Measurements from ENCODE around the gene SLC25A53.
"Not testable (repeated sequence)": the region's sequence is repeated elsewhere in the genome, so short reads cannot be mapped to it uniquely, and the experiment has no call there.

Gene SLC25A53

DNA sequence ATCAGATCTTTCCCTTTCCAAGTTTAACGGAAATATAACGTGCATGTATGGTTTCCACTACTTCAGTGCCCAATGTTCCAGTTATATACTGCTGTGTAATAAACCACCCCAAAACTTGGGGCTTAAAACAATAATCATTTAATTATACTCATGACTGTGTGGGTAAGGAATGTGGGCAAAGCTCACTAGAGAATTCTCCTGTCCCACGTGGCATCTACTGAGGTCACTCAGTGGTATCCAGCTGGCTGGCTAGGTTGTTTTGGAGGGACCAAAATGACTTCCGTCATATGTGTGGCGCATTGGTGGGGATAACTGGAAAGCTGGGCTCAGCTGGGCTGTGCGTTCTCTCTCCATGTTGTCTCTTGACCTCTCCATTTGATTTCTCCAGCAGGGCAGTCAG lies 26.0 kb downstream of the SLC25A53 start:
- no peak for DNase-seq

DNA sequence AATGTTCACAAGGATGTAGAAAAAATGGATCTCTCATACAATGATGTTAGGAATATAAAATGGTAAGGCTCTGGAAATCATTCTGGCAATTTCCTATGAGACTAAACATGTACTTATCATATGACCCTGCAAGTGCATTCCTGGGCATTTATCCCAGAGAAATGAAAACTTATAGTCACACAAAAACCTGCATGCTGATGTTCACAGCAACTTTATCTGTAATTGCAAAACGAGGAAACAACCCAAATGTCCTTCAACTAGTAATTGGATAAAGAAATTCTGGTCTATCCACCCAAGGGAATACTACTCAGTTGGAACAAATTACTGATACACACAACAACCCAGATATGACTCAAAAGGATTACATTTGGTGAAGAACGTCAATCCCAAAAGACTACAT lies 30.0 kb downstream of the SLC25A53 start:
- DNase-seq = no peak

DNA sequence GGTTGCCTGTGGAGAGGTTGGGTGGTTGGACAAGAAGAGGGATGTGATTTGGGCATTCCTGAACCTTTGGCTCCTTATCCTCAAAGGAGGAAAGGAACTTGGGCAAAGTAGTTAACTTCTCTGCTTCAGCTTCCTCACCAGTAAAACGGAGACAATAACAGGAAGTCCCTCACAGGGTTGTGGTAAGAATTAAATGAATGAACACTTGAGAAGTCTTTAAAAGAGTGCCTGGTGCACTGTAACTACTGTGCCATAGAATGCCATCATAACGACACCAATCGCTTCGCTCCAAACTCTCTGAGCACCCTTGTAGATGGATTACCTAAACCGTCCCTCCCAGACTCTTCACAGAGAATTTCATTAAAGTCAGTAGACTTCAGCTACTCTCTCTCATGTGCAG lies 34.0 kb downstream of the SLC25A53 start:
- no peak for DNase-seq

DNA sequence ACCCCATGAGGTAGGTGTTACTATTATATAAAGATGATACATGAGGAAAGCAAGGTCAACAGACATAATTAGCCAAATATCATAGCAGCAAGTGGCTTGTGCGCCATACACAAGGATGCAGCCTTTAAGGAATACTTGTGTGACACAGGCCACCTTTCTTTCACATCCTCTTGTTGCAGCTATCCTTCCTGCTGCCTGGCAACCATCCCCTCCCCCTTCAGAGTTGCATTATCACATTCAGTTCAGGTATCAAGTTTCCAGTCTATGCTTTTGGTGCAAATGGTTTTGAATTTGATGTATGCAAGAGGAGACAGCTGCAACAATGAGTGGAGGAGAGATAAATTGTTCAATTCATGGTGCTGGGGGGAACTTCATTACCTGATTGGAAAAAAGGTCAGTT lies 38.0 kb downstream of the SLC25A53 start:
- no peak for DNase-seq

DNA sequence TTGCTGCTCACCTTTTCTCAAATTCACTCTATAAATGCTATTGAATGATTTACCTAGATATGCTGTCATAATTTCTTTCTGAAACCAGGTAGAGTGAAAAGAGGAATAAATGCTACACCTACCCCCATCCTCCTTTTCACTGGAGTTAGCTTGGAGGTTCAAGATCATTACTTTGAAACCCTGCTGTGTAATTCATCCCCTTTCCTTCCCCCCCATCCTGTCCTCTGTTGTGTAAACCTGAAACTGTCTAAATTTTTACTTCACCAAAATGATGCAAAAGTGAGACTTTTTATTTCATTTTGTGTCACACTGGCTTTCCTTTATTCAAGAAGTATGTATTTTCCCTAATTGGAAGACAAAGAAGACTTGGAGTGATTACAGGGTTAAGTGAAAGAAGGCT lies 39.0 kb downstream of the SLC25A53 start:
- no peak for DNase-seq

DNA sequence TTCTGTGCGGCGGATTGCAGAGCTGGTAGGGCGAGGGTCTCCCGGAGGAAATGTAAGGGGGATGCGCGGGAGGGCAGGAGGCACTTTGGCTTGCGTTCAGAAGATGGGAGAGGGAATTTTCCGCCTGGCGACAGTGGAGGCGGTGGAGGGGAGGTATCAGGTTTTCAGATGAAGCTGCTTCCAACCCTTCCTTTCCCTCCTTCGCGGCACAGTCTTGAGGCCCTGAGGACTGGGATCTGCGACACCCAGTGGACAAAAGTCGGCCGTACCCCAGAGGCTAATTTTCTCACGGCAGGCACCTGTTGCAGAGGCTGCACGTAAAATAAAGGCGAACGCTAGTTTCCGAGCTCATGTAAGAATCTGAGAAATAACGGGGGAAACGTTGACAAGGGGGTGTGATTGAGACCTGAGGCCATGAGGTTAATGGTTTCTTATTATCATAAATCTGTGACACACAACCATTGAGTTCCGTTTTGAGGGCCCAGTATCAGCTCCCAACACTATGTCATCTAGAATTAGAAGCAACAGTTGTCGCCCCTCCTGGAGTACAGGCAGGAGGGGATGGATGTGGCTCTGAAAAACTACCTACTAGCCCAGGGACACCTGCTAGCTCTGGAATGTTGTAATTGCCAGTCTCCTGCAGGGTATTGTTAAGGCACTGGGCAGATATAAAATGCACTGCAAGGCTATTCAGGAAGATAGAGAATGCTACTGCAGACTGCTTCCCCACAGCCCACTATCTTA lies 43.4 kb downstream of the SLC25A53 start:
- peak; percentile 42 for DNase-seq

DNA sequence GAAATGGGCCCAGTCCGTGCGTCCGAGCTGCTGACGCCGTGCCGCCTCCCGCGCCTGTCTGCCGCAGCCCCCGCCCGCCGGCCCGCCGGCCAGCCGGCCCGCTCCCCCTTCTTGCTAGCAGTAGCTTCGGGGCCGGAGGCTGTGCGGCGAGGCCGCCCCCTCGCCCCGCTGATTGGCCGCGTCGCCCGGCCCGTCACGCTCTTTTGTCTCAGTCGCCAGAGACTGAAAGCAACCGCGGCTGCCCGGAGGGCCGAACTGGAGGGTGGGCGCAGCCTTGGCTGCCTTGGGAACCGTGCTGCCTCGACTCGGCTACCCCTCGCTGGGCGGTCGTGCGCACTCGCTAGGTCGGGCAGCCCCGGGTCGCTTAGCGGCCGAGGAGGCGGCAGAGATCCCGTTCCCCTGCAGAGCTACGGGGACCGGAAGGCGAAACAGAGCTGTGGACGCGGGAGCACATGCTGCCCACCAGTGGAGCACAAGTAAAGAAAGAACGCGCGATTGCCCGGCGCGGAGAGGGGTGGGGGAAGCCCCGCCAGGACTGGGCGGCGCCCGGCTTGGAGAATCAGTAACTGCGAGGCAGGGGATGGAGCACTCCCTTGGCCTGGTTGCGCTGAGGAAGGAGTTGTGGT lies 44.4 kb downstream of the SLC25A53 start, which contains the start of gene ZCCHC18:
Gene ZCCHC18 (plus strand): TSS at position 198 of the 626 bp plus-strand sequence. CDS start 1,589 bp downstream, outside the sequence.
- peak; percentile 8 for DNase-seq

DNA sequence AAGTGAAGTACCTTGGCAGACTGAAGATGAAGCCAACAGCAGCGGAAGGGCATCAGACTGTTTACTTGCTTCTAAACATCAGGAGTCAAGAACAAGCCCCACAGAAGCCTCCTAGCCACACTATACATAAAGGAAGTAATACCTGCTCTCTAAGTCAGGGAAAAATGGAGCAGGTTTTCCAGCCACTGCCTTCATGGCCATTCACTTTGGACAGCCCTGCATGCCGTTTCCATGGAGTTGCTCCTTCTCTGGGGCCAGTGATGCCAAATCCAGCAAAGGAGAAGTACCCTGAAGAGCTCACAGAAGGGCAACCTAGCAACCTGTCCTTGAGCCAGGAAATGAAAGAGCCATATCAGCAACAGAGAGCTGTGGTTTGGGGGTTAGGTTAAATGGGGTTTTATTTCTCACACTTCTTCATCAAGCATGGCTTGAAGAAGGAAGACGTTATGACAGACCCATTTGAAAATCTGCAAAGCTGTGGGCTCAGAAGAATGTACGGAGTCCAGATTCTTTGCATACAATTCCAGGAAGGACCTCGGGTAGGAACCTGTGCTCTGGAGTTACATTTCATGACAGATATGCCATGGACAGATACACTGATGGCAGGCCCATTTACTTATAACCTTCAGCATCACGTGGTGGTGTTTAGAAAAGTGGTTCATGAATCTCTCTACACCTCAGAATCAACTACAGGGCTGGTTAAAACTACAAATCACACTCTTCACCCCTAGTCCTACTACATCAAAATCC lies 46.1 kb downstream of the SLC25A53 start:
- DNase-seq = not testable (repeated sequence)

DNA sequence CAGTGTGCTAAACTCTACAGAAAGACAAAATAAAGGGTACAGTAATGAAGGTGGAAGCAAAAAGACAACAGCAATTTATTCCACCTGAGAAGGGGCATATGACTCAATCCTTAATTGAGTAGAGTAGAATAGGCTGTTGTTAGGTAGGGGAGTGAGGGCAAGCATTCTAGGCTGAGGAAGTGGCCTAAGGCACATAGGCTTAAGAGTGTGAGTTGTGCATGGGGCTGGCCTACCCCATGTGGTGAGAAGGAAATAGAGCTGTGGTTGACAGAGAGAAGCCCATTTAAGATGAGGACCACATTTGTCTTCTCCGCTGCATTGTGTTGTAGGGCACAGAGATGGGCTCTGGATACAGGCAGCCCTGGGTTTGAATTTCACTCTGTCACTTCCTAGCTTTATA lies 47.9 kb downstream of the SLC25A53 start:
- DNase-seq = no peak

DNA sequence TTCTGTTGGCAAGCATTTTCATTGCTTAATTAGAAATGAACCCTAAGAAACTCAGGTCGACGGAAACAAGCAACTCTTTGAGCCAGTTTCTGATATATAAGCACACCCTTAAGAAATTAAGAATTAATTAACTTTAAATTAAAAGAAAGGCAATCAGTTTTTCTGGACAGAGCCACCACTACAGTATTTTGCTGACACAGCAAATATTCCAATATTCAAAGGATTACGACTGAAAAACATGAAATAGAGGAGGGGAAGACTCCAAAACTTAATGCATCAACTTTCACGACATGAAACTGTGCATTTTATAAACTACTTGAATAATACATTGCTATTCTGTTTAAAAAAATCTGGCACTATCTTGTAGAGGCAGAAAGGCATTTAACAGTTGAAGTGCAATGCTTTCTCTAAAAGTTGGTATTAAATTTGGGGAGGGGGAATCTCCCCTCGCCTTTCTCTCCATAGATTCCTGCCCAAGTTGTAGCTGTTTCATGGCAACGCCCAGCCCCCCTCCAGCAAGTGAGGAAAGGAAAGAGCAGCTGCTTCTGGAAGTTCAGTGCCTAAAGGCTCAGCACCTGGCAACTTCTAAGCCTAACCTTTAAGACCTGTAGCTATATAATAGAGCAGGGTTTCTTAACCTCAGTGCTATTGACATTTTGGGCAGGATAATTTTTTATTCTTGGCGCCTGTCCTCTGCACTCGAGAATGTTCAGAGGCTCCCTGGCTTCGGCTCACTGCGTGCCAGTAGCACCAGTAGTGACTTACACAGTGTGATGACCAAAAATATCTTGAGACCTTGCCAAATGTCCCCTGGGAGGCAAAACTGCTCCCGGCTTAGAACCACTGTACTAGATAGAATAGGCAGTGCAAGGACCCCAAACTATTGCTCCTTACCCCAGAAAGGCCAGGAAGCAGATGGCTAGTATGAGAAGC lies 51.2 kb downstream of the SLC25A53 start:
- no peak for DNase-seq

DNA sequence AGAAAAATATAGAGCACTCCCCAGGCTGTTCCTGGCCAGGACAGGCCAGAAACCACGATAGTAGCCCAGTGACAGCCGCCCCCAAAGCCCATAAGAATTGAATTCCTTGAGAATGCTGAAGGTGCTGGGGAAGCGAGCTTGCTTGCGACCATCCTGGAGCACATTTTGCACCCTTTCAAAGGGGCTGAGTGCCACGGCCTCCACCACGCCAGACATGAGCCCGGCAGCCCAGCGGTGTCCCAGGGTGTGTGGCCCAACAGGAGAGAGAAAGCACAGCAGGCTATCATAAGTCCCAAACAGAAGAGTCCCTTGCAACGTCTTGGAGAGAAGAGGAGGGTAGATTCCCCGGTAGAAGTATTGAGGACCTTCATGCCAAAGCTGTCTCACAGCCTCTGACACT lies 52.1 kb downstream of the SLC25A53 start:
- DNase-seq = no peak

DNA sequence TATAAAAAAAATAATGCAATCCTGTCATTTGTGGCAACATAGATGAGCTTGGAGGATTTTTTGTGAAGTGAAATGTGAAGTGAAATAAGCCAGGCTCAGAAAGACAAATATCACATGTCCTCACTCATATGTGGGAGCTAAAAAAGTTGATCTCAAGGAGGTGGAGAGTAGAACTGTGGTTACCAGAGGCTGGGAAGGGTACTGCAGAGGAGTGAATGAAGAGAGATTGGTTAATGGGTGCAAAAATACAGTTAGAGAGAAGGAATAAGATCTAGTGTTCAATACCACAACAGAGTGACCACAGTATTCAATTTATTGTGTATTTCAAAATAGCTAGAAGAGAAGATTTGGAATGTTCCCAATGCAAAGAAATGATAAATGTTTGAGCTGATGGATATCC lies 57.9 kb downstream of the SLC25A53 start:
- no peak for DNase-seq

DNA sequence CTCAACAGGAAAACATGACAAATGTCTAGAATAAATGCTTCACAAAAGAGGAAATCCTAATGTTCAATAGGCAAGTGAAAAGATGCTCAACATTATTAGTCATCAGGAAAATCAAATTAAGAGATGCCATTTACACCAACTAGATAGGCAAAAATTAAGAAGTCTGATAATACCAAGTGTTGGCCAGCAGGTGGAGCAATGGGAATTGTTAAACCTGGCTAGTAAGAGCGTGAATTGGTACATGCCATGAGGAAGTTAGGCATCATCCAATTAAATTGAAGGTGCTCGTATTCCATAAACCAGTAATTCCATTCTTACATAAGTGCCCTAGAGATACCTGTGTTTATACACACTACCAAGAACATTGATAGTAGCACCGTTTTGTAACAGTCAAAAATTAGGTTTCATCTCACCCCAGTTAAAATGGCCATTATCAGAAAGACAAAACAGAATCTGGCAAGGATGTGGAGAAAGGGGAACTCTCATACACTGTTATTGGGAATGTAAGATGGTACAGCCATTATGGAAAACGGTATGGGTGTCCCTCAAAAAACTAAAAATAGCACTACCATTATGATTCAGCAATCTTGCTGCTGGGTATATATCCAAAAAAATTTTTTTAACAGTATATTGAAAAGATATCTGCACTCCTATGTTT lies 58.5 kb downstream of the SLC25A53 start:
- peak; percentile 18 for DNase-seq

DNA sequence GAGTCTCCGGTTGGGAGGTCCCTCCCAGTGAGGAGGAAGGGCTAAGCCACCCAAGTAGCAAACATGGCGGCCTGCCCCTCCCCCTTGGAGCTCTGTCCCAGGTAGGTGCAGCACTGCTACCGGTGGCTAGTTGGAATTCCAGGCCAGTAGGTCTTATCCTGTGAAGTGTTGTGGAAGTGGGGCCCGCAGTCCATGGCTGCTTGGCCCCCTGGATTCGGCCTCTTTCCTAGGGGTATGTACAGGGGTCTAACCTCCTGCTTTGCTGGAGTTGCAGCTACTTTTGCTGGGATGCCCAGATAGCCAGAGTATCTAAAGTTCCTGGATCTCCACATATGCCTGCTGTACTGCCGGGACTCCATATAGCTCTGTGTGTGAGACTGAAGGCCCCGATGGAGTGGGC lies 70.9 kb downstream of the SLC25A53 start:
- DNase-seq = no peak

DNA sequence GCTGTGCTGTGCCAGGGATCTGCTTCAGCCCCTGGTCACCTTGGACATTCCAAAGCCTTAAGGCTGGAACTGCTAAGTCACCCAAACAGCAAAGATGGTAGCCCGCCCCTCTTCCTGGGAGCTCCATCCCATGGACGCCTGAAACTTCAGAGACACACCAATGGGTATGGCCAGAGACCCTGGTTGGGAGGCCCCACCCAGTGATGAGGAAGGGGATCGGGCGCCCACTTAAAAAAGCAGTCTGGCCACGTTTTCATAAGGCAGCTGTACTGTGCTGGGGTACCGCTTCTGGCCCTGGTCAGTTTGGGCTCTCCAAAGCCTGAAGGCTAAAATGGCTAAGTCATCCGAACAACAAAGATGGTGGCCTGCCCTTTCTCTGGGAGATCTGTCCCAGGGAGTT lies 71.3 kb downstream of the SLC25A53 start:
- no peak for DNase-seq

DNA sequence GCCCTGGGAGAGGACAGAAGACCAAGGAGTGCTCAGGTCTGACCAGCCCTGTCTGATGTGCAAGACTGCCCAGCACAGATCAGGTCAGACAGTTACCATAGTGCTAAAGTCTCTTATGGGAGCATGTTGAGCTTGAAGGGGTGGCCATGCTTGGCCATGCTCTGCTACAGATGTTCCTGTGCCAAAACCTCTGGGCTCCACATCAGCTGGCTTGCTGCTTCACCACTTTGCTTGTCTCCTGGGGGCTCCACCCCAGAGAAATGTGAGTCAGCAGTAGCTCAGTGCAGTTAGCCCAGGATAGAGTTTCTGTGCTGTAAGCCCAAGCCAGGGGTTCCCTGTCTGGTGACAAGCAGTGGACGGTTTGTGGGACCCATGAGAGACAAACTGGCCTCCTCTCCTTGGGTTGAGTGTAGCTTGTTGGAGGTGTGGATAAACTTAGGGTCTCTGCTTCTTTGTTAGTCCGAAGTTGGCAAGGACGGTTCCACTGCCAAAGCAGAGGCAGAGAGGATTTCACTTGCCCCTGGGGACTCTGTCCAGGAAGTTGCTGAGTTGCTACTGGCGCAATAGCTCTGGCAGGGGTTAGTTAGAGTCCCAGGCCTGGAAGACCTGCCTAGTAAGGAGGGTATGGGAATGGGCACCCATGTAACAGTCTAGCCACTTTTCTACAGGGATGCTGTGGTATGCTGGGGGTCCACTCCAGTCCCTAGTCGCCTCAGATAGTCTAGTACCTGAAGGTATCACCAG lies 72.1 kb downstream of the SLC25A53 start:
- DNase-seq = no peak

DNA sequence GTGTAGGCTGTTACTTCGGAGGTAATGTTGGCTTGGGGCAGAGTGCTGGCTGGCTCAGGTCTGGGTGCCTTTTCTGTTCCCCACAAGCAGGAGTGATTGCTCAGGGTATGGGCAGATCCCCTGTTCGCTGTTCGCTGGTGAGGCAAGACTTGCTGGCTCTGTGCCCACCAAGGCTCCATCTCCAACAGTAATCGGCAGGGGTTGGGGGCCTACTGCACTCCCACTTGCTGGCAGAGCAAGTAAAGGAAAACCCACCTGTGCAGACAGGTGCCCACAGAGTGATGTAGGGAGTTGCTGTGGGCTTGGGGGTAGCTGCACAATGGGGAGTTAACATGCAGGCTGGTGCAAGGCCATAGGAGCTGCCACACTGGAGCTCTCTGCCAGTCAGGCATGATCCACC lies 72.7 kb downstream of the SLC25A53 start:
- DNase-seq = no peak

DNA sequence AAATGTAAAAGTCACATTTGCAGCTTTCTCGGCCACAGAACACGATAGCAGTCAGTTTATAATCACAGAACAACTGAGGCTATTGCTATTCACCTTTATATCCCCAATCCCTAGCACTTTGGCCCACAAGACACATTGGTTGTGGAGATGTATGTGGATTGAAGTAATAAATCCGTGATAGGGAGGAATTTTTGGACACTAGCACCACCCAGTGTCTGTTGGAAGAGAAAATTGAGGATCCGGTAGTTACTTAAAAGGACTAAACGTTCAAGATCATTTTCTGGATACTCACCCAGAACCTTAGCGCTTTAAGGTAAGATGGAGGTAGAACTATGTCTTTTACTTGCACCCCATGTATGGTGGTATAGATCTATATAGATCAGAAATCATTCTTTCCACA lies 79.0 kb downstream of the SLC25A53 start:
- not testable (repeated sequence) for DNase-seq

DNA sequence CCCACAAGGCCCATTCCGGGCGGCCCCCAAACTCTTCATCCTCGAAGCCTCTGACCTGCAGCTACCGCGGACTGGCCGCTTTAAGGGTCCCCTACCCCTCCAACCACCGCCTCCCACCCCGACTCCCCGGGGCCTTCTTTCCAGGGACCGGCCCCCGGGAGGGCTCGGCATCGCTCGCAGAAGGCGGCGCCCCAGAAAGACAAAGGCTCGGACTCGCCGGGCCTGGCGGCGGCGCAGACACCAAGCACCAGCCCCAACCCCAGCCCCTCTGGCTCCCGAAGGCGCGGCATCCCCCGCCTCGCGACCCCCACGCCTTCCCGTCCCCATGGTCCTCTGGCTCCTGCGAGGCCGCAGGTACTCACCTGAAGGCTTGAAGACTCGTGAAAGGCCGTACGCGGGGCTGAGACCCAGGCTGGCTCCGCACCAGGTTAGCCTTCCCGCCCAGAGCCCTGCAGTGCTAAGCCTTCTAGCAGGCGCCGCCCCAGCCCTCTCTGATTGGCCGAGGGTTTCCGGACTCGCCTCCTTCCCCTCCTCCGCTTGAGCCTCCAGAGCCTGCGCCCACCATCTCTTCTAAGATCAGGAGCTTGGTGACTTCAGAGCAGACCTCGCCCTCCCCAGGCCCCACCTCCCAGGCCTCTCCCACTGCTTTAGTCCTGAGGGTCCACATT lies 80.9 kb downstream of the SLC25A53 start, which contains the start of gene TMSB15C:
Gene TMSB15C (minus strand): TSS at position 459 of the 668 bp plus-strand sequence.
- DNase-seq = not testable (repeated sequence)

DNA sequence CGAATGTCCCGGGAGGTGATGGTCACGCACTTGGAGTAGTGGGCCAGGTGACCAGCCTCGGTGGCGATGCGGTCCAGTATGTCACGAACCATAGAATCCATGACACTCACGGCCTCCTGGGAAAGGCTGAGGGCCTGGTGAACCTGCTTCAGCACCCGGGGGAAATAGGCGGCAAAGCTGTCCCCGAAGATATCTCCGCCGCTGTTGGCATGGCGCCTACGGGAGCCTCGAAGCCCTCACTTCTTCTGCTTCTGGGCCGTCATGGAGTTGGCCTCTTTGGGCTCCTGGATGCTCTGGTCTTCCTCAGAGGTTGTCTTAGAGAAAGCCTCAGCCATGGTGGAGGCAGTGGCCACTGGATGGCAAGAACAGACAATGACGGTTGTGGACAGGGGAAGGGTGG lies 94.2 kb downstream of the SLC25A53 start:
- not testable (repeated sequence) for DNase-seq

DNA sequence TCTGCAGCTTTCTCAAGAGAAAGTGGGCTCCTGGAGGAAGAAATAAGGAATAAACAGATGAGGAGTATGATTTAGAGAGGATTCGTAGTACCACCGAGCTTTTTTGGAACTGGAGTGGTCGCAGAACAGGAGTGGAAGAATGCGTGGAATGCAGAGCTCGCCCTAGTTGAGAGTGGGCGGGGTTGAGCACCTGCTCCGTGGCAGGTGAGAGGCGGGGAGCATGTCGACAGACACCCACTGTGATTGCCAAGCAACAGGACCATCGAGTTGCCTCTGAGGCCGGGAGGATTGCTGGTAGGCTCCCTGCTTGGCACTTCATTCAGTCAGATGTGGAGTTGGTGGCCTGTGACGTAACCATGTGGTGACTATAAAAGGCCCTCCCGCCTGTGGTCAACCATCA lies 101.9 kb downstream of the SLC25A53 start:
- not testable (repeated sequence) for DNase-seq
